Upper lobe of right lung (tissue), 1 donor: ENCODE data around the gene SLC28A3. TPM values are rescaled to one million over a fixed set of nuclear protein-coding genes. Genes with fewer than 3 reads are reported as not detected.
A peak's percentile ranks its signal among the peaks of the same experiment; 100 is the strongest.

Experiments used
- ATAC-seq: fragments of 200-7000 bp; cut with Tn5 transposase; one replicate; pipeline ENCODE4 v1.9.1; 2020; ENCODE audit warnings: mild to moderate bottlenecking, moderate library complexity
- DNase-seq: peaks from one replicate; pipeline ENCODE4 v3.0.0-alpha.2; 2020
- H3K27ac ChIP-seq: fragments of 200-600 bp; one replicate; pipeline ENCODE4 v1.8.0; 2022
- H3K27me3 ChIP-seq: fragments of 200-600 bp; one replicate; pipeline ENCODE4 v1.8.0; 2022; ENCODE audit warnings: mild to moderate bottlenecking
- H3K36me3 ChIP-seq: fragments of 200-600 bp; one replicate; pipeline ENCODE4 v1.8.0; 2022
- H3K4me1 ChIP-seq: fragments of 200-600 bp; one replicate; pipeline ENCODE4 v1.8.0; 2022
- H3K4me3 ChIP-seq: fragments of 200-600 bp; one replicate; pipeline ENCODE4 v1.8.0; 2022; ENCODE audit warnings: mild to moderate bottlenecking
- H3K9me3 ChIP-seq: fragments of 200-600 bp; one replicate; pipeline ENCODE4 v1.8.0; 2022
- intact Hi-C: fragments of 100-400 bp; cut with DNase I; formaldehyde crosslinking; loops from one replicate; pipeline ENCODE4 v1.11.0; 2022
- total RNA-seq: library from RNA; stranded (reverse); fragmentation: NEBNext Ultra II Directional; extraction: Animal tissue kit (Norgen Biotek cat#: 25700); gene quantifications from one replicate; pipeline ENCODE4 v1.2.1, GENCODE V29; 2021
- TF ChIP-seq, protein P1 (sequence below): fragments of 200-600 bp; IDR thresholded peaks from one replicate; pipeline ENCODE4 v1.8.0; 2022; ENCODE audit warnings: antibody characterized with exemption
- donor health status: DM: no; HTN: yes; CAD: no; lungs with severe emphysema.

Gene SLC28A3
- total RNA-seq, 1 donor from 2014 or later: 1.6 TPM

DNA sequence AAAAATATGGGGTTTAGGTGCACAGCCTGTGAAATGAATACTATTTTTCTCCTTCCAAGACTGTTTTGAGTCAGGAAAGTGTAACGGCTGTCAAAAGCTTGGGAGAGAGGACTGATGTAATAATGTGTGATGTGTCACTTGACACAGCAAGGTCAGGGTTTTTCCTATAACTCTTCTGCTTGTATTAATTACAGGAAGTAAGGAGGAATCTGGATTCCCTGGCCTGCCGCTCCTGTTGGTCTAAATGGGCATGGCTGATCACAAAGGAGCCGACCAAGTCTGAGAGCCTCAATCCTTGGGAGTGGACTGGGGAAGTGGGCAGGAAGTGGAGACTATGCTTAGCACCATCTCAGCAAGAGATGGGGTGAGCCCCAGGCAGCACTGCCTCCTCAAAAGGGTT, 16.7 kb upstream of the SLC28A3 start:
- Histone ChIP-seq H3K27me3 (no peaks in the 10 kb centered on the region), H3K4me1 (no peaks in the 10 kb centered on the region), H3K9me3 (no peaks in the 10 kb centered on the region), H3K4me3 (no peak overlapping the region), H3K27ac (no peak overlapping the region), H3K36me3 (no peaks in the 10 kb centered on the region)
- ATAC-seq: peak; percentile 50
- DNase-seq: no peak
- TF ChIP-seq, protein P1, sequence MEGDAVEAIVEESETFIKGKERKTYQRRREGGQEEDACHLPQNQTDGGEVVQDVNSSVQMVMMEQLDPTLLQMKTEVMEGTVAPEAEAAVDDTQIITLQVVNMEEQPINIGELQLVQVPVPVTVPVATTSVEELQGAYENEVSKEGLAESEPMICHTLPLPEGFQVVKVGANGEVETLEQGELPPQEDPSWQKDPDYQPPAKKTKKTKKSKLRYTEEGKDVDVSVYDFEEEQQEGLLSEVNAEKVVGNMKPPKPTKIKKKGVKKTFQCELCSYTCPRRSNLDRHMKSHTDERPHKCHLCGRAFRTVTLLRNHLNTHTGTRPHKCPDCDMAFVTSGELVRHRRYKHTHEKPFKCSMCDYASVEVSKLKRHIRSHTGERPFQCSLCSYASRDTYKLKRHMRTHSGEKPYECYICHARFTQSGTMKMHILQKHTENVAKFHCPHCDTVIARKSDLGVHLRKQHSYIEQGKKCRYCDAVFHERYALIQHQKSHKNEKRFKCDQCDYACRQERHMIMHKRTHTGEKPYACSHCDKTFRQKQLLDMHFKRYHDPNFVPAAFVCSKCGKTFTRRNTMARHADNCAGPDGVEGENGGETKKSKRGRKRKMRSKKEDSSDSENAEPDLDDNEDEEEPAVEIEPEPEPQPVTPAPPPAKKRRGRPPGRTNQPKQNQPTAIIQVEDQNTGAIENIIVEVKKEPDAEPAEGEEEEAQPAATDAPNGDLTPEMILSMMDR: no peak
- intact Hi-C loops: no loop called here

DNA sequence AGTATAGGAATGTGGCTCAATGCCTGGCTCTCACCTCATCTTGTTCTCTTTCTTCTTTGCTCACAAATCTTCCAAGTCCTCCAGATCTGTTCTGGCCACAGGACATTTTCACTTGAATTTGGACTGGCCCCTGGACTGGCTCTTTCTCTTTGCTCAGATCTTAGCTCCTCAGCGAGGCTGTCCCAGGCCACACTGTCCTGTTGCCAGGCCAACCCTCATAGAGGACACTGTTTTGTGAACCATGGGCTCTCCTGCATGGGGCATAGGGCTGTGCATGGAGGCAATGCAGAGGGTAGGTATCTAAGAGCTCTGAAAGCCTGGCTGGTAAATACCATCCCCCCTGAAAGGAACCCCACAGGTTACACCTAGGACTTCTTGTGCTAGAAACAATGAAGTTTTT, 13.5 kb upstream of the SLC28A3 start:
- DNase-seq (no peak), ATAC-seq (no peak)
- TF ChIP-seq, protein P1: no peak
- no peaks in the 10 kb centered on the region for H3K36me3 ChIP-seq
- H3K4me3 ChIP-seq: no peak overlapping the region
- H3K4me1 ChIP-seq: no peaks in the 10 kb centered on the region
- intact Hi-C loops: no loop called here
- H3K9me3 ChIP-seq: no peaks in the 10 kb centered on the region
- H3K27me3 ChIP-seq: peaks cover 3% of the 10 kb centered on the region
- H3K27ac ChIP-seq: no peak overlapping the region

DNA sequence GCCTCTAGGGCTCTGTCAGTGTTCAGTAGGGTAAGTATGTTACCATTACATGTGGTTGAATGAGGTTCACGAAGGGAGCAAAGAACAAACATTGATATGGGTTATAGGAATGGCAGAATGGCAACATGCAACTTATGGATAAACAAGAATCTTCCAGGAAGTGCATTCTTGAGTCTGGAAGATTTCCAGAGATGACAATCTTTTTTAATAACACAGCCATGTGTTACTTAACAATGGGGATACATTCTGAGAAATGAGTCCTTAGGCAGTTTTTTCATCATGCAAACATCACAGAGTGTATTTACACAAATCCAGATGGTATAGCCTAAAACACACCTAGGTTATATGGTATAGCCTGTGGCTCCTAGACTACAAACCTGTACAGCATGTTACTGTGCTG, 9.1 kb upstream of the SLC28A3 start:
- Histone ChIP-seq H3K27ac (no peak overlapping the region), H3K4me3 (no peak overlapping the region), H3K4me1 (no peaks in the 10 kb centered on the region), H3K9me3 (no peaks in the 10 kb centered on the region), H3K27me3 (peaks cover 3% of the 10 kb centered on the region), H3K36me3 (no peaks in the 10 kb centered on the region)
- intact Hi-C loops: no loop called here
- ATAC-seq: no peak
- TF ChIP-seq, protein P1: no peak
- DNase-seq: no peak

DNA sequence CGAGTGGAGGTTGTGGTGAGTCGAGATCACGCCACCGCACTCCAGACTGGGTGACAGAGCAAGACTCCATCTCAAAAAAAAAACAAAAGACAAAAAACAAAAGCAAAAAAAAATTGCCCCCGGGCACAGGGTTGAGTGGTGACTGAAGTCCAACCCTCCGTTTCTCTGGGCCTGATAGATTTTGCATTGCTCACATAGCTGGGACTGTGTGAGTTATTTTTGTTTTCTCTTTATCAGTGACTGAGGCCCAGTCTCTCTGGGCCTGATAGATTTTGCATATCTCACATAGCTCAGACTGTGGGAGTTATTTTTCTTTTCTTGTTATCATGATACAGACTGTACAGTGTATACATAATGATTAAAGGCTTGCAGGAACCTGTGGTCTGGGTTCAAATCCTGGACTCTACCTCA, 2.6 kb upstream of the SLC28A3 start:
- H3K27ac ChIP-seq: no peak overlapping the region
- H3K4me1 ChIP-seq: no peaks in the 10 kb centered on the region
- no peak overlapping the region for H3K4me3 ChIP-seq
- no peaks in the 10 kb centered on the region for H3K36me3 ChIP-seq
- ATAC-seq (no peak), DNase-seq (no peak)
- no peaks in the 10 kb centered on the region for H3K27me3 ChIP-seq
- H3K9me3 ChIP-seq: no peaks in the 10 kb centered on the region
- TF ChIP-seq, protein P1: no peak
- intact Hi-C loops: no loop called here

DNA sequence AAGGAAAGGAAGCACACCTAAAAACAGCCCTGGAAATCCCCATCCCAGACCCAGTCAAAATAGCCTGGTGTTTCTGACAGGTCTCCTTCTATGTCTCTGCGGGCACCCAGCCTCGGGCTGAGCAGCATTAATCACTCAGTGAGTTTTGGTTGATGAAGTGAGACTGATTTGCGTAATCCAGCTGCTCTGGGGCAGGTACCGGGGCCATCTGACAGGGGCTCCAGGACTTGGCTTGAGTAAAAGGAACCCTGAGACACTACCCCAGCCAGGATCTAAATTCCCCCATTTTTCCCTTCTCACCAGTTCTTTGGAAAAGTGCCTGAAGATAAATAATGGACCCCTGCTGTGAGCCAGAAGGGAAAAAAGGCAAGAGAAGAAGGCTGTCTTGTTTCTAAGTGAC, 596 bp downstream of the SLC28A3 start:
- TF ChIP-seq, protein P1: no peak
- Histone ChIP-seq H3K9me3 (no peaks in the 10 kb centered on the region), H3K4me1 (no peaks in the 10 kb centered on the region), H3K27ac (no peak overlapping the region), H3K36me3 (no peaks in the 10 kb centered on the region), H3K27me3 (no peaks in the 10 kb centered on the region), H3K4me3 (no peak overlapping the region)
- intact Hi-C loops: no loop called here
- DNase-seq (no peak), ATAC-seq (no peak)

DNA sequence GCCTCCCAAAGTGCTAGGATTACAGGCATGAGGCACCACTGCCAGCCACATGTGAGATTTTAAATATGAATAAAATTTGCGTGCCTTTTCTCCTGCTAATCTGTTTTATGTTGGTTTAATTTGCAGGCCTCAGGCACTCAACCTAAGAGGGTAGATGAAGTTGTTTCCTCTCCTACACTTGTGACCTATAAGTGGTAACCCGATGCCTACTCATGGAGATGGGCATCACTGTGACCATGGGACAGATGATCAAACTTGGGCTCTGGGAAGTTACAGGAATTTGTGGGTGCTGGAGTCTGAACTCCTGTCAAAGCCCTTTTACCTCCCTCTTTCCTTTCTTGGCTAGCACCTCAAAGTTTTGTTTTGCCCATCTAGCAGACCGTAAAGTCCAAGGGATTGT, 1.1 kb downstream of the SLC28A3 start:
- no peak for DNase-seq
- no peaks in the 10 kb centered on the region for H3K36me3 ChIP-seq
- no peak for ATAC-seq
- TF ChIP-seq, protein P1: no peak
- no peaks in the 10 kb centered on the region for H3K27me3 ChIP-seq
- no peak overlapping the region for H3K4me3 ChIP-seq
- H3K9me3 ChIP-seq: no peaks in the 10 kb centered on the region
- no peak overlapping the region for H3K27ac ChIP-seq
- intact Hi-C loops: no loop called here
- H3K4me1 ChIP-seq: no peaks in the 10 kb centered on the region
